ENCODE results near the gene B3GNT4.
A peak's percentile ranks its signal among the peaks of the same experiment; 100 is the strongest.

Gene B3GNT4

DNA sequence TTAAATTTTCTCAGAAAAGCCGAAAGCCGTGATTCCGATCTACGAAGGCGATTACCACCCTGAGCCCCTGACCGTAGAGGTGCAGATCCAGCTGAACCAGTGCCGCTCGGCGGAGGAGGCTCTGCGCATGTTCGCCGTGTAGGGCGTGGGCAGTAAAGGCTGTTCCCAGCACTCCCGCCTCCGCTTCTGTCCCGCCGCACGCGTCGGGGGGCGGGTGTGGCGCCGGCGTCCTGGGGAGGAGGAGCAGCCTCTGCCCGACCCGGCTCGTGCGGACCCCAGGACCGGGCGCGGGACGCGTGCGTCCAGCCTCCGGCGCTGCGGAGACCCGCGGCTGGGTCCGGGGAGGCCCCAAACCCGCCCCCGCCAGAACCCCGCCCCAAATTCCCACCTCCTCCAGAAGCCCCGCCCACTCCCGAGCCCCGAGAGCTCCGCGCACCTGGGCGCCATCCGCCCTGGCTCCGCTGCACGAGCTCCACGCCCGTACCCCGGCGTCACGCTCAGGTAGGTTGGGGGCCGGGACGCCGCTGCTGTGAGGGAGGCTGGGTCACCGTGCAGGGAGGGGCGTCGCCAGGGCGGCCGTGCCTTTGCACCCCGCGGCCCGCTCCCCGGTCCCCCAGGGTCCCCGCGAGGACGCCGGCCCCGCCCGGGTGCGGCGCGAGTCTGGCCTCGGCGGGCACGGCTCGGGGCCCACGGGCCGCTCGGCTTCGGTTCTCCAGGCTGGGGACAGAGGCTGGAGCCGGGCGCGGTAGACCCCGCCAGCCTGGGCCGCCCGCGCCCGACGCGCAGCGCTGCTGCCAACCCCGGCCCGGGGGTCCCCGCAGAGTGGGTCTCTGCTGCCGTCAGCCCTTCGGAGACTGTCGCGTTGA lies at the start of gene B3GNT4:
B3GNT4 (plus strand) TSS at position 409 of the 866 bp plus-strand sequence. CDS start 910 bp downstream, outside the sequence.
- peaks cover 64% of the 10 kb centered on the region for H3K27me3 Mint-ChIP-seq (ENCODE audit: low read depth)
- peaks cover 12% of the 10 kb centered on the region for H3K36me3 Mint-ChIP-seq (ENCODE audit: low read depth)
- TF ChIP-seq, protein P1, sequence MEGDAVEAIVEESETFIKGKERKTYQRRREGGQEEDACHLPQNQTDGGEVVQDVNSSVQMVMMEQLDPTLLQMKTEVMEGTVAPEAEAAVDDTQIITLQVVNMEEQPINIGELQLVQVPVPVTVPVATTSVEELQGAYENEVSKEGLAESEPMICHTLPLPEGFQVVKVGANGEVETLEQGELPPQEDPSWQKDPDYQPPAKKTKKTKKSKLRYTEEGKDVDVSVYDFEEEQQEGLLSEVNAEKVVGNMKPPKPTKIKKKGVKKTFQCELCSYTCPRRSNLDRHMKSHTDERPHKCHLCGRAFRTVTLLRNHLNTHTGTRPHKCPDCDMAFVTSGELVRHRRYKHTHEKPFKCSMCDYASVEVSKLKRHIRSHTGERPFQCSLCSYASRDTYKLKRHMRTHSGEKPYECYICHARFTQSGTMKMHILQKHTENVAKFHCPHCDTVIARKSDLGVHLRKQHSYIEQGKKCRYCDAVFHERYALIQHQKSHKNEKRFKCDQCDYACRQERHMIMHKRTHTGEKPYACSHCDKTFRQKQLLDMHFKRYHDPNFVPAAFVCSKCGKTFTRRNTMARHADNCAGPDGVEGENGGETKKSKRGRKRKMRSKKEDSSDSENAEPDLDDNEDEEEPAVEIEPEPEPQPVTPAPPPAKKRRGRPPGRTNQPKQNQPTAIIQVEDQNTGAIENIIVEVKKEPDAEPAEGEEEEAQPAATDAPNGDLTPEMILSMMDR (IDR thresholded peaks at IDR 0.05; ENCODE audit: unreplicated experiment in 3 of 3) = no peak
- peak within 1 kb of the TSS; percentile 81 to 87 (median 86) for H3K4me3 Mint-ChIP-seq
- H3K9me3 Mint-ChIP-seq = no peaks in the 10 kb centered on the region
- H3K27ac Mint-ChIP-seq = no peak within 1 kb of the TSS
- peaks cover 5% of the 10 kb centered on the region for H3K4me1 Mint-ChIP-seq

DNA sequence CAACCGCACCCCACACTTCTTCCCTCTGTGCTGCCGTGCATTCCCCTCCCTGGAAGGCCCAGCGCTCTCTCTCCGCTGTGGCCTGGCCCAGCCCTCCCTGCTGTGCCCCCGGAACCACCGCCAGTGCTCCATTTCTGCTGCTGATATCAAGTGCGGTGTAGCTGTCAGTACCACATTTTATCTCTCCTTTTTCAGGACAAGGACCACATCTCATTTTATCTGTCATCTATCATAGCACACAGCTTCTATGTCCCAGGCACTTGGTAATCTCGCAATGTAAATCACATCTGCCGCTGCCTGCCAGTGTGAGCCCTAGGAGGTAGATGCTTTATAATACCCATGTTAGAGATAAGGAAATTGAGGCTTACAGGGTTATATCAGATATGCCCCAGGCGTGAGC lies 47.8 kb upstream of the B3GNT4 start:
- Mint-ChIP-seq H3K27me3 (ENCODE audit: low read depth) (no peaks in the 10 kb centered on the region), H3K4me3 (no peak overlapping the region), H3K27ac (no peak overlapping the region), H3K9me3 (no peaks in the 10 kb centered on the region), H3K36me3 (ENCODE audit: low read depth) (no peaks in the 10 kb centered on the region), H3K4me1 (no peaks in the 10 kb centered on the region)
- TF ChIP-seq, protein P1 (IDR thresholded peaks at IDR 0.05; ENCODE audit: unreplicated experiment in 3 of 3) = no peak

DNA sequence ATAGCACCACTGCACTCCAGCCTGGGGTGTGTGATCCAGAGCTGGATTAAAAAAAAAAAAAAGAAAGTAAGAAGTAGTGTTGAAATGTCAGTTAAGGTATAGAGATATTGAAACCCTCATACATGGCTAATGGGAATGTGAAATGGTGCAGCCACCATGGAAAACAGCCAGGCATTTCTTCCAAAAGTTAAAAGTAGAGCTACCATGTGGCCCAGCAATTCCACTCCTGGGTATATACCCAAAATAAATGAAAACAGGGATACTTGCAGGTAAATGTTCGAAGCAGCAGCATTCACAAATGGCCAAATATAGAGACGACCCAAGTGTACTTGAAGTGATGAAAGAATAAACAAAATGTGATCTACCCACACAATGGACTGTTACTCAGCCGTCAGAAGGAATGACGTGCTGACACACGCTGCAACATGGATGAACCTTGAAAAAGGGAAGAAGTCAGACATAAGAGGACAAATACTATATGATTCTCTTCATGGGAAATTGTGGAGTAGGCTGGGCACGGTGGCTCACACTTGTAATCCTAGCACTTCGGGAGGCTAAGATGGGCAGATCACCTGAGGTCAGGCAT lies 44.7 kb upstream of the B3GNT4 start:
- Mint-ChIP-seq H3K4me3 (no peak overlapping the region), H3K4me1 (no peaks in the 10 kb centered on the region), H3K9me3 (no peaks in the 10 kb centered on the region), H3K27ac (no peak overlapping the region), H3K27me3 (ENCODE audit: low read depth) (no peaks in the 10 kb centered on the region), H3K36me3 (ENCODE audit: low read depth) (no peaks in the 10 kb centered on the region)
- TF ChIP-seq, protein P1 (IDR thresholded peaks at IDR 0.05; ENCODE audit: unreplicated experiment in 3 of 3) = no peak

DNA sequence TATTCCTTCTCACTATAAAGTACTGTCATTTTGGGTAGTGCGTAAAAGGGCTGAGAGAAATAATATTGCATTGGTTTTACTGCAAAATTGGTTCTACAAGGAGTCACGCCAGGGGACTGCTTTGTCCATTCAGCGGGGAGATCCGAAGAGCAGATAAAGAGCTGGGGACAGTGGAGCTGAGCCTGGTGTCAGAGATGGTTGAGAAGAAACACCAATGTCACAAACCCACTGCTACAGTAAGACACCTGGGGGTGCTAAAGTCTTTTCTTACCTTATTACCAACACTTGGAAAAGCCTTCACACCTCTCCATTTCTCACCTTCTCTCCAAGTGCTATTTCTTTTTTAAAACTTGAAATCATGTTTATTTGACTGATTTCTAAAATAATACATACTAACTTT lies 43.6 kb upstream of the B3GNT4 start:
- no peaks in the 10 kb centered on the region for H3K36me3 Mint-ChIP-seq (ENCODE audit: low read depth)
- H3K4me3 Mint-ChIP-seq = no peak overlapping the region
- H3K4me1 Mint-ChIP-seq = no peaks in the 10 kb centered on the region
- H3K27me3 Mint-ChIP-seq (ENCODE audit: low read depth) = no peaks in the 10 kb centered on the region
- no peak overlapping the region for H3K27ac Mint-ChIP-seq
- TF ChIP-seq, protein P1 (IDR thresholded peaks at IDR 0.05; ENCODE audit: unreplicated experiment in 3 of 3) = no peak
- H3K9me3 Mint-ChIP-seq = no peaks in the 10 kb centered on the region

DNA sequence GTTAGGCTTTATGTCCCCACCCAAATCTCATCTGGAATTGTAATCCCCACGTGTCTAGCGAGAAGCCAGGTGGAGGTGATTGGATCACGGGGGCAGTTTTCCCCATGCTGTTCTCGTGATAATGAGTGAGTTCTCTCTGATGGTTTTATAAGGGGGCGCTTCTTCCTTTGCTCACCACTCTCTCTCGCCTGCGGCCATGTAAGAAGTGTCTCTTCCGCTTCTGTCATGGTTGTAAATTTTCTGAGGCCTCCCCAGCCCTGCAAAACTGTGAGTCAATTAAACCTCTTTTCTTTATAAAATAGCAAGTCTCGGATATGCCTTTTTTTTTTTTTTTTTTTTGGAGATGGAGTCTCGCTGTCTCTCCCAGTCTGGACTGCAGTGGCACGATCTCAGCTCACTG lies 42.7 kb upstream of the B3GNT4 start:
- Mint-ChIP-seq H3K36me3 (ENCODE audit: low read depth) (no peaks in the 10 kb centered on the region), H3K9me3 (no peaks in the 10 kb centered on the region), H3K27ac (no peak overlapping the region), H3K4me1 (no peaks in the 10 kb centered on the region), H3K27me3 (ENCODE audit: low read depth) (no peaks in the 10 kb centered on the region), H3K4me3 (no peak overlapping the region)
- TF ChIP-seq, protein P1 (IDR thresholded peaks at IDR 0.05; ENCODE audit: unreplicated experiment in 3 of 3) = no peak

Measured in nephron (organoid).